Activated naive CD4-positive, alpha-beta T cell treated with anti-CD3 and anti-CD28 coated beads, Interleukin-2, amount 10 ng/mL, durations not matched to agents 7 days and 5 days (primary cell): Measurements from ENCODE around the gene RTCA.
A peak's percentile ranks its signal among the peaks of the same experiment; 100 is the strongest.
"Not testable (repeated sequence)": the region's sequence is repeated elsewhere in the genome, so short reads cannot be mapped to it uniquely, and the experiment has no call there.

Experiments used
- CTCF ChIA-PET: fragments of 350-600 bp; sonication (Branson Sonifier 250); formaldehyde crosslinking; loops from one replicate; lab custom pipeline; 2021; ENCODE audit warnings: antibody characterized with exemption; lab: Charles Lee
- DNase-seq: peaks from one replicate; pipeline ENCODE4 v3.0.0-alpha.2; 2020
- H3K27ac Mint-ChIP-seq: one replicate; pipeline ENCODE4 v1.8.0; 2021; ENCODE audit warnings: mild to moderate bottlenecking, moderate library complexity, mixed read lengths
- H3K27me3 Mint-ChIP-seq: one replicate; pipeline ENCODE4 v1.8.0; 2021; ENCODE audit warnings: mild to moderate bottlenecking, mixed read lengths
- H3K36me3 Mint-ChIP-seq: one replicate; pipeline ENCODE4 v1.8.0; 2021; ENCODE audit warnings: mixed read lengths
- H3K4me1 Mint-ChIP-seq: one replicate; pipeline ENCODE4 v1.8.0; 2021; ENCODE audit warnings: mixed read lengths
- H3K4me3 Mint-ChIP-seq: one replicate; pipeline ENCODE4 v1.8.0; 2021; ENCODE audit warnings: mild to moderate bottlenecking, moderate library complexity, mixed read lengths
- H3K9me3 Mint-ChIP-seq: one replicate; pipeline ENCODE4 v1.8.0; 2021; ENCODE audit warnings: mixed read lengths

RTCA gene

DNA sequence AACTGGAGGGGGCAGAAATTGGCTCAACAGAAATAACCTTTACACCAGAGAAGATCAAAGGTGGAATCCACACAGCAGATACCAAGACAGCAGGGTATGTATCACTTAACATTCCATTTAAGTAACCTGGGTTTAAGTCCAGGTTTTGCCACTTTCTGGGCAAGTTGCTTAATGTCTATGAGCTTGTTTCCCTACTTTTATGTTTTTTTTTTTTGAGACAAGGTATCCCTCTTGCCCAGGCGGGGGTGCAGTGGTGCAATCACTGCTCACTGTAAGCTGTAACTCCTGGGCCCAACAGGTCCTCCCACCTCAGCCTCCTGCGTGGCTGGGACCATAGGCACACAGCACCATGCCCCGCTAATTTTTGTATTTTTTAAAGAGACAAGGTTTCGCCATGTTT, 2.2 kb downstream of the RTCA start:
- Mint-ChIP-seq H3K4me3 (peak overlapping the region; percentile 100), H3K27ac (peak overlapping the region; percentile 46), H3K27me3 (peaks cover 5% of the 10 kb centered on the region), H3K9me3 (peaks cover 8% of the 10 kb centered on the region), H3K36me3 (peaks cover 46% of the 10 kb centered on the region), H3K4me1 (peaks cover 58% of the 10 kb centered on the region)
- DNase-seq, result no peak
- CTCF ChIA-PET, result interaction anchor here (1.7 kb wide), 1 partner anchor 192 kb away, joined by 3 read pairs; no protein-coding TSS in a partner anchor

DNA sequence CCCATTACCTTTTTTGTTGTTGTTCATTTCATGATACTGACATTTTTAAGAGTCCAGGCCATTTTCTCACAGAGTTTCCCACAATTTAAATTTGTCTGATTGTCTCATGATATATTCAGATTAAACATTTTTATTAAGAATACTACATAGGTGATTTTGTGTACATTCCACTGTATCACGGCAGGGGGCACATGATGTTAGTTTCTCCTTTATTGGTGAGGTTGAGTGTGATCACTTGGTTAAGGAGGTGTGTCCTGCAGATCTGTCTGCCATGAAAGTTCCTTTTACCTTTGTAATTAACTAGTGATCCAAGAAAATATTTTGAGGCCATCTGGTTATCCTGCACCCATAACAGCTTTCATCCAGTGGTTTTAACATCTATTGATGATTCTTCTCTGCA, 11.8 kb downstream of the RTCA start:
- Mint-ChIP-seq H3K27me3 (no peaks in the 10 kb centered on the region), H3K4me3 (no peak overlapping the region), H3K36me3 (peaks cover 70% of the 10 kb centered on the region), H3K9me3 (no peaks in the 10 kb centered on the region), H3K27ac (no peak overlapping the region), H3K4me1 (peaks cover 13% of the 10 kb centered on the region)
- DNase-seq, result peak; percentile 36
- CTCF ChIA-PET, result interaction anchor here (0.9 kb wide), 1 partner anchor 181 kb away, joined by 3 read pairs; no protein-coding TSS in a partner anchor

DNA sequence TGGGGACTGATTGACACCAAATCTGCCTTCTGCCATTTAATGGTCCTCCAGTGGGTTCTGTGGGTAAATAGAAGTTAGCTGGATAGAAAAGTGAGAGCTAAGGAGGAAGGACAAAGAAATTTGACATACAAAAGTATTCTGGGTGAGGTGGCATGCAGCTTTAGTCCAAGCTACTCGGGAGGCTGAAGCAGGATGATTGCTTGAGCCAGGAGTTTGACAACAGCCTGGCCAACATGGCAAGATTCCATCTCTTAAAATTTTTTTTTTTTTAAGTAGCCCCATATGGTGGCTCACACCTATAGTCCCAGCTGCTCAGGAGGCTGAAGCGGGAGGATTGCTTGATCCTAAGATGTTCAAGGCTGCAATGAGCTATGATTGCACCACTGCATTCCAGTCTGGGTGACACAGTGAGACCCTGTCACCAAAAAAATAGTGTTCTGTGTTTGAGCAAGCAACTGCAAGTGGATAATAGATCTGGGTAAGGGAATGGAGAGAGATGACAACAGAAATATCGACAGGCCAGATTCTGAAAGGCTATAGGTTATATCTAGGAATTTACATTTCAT, 13.4 kb downstream of the RTCA start:
- no peak for DNase-seq
- Mint-ChIP-seq H3K9me3 (no peaks in the 10 kb centered on the region), H3K27ac (no peak overlapping the region), H3K36me3 (peaks cover 67% of the 10 kb centered on the region), H3K4me1 (peaks cover 13% of the 10 kb centered on the region), H3K4me3 (no peak overlapping the region), H3K27me3 (no peaks in the 10 kb centered on the region)
- CTCF ChIA-PET, result no interaction called here

DNA sequence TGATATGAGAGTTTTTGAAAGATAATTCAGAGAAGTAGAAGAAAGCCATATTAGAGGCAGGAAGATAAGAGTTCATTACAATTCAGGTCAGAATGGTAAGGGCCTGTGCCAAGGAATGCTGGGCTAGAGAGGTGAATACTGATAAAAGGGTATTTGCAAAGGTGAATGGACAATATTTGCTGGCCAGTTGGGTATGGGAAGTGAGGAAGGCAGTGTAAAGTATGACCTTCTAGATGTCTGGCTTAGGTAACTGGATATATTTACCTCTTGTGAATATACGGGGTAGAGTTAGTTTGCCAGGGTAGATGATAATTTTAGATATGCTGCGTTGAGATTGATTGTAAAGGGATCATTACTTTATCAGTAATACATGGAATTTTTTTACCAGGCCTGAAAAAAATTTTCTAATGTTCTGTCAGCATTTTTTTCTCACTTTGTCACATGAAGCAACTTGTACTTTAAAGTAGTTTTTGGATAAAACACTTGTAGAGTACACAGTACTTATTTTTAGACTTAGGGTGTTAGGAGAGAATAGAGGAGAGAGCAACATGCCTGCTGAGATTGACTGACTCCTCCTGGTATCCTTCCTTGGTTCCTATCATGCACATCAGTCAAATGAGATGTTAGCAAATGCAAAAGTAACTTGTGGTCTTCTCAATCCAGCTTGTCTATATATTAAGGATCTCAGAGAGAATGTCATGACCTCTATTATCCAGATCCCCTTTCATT, 14.1 kb downstream of the RTCA start:
- CTCF ChIA-PET, result no interaction called here
- Mint-ChIP-seq H3K4me1 (peaks cover 13% of the 10 kb centered on the region), H3K36me3 (peaks cover 66% of the 10 kb centered on the region), H3K4me3 (no peak overlapping the region), H3K27ac (peak overlapping the region; percentile 56), H3K9me3 (no peaks in the 10 kb centered on the region), H3K27me3 (no peaks in the 10 kb centered on the region)
- no peak for DNase-seq

DNA sequence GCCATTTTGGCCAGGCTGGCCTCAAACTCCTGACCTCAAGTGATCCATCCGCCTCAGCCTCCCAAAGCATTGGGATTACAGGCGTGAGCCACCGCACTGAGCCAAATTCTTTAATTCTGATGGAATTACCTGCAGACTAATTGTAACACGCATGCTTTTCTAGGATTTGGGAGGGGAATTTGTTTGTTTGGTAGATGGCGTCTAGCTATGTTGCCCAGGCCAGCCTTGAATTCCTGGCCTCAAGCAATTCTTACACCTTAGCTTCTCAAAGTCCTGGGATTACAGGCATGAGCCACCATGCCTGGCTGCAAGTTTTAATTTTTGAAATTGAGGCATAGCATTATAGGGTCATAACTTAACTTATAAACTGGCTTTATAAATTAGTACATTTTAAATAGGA, 18.6 kb downstream of the RTCA start:
- no peak for DNase-seq
- no peak overlapping the region for H3K4me3 Mint-ChIP-seq
- H3K27ac Mint-ChIP-seq, result no peak overlapping the region
- no peaks in the 10 kb centered on the region for H3K27me3 Mint-ChIP-seq
- H3K36me3 Mint-ChIP-seq, result peaks cover 47% of the 10 kb centered on the region
- CTCF ChIA-PET, result interaction anchor here (1.1 kb wide), 1 partner anchor 179 kb away, joined by 3 read pairs; no protein-coding TSS in a partner anchor
- no peaks in the 10 kb centered on the region for H3K9me3 Mint-ChIP-seq
- peaks cover 9% of the 10 kb centered on the region for H3K4me1 Mint-ChIP-seq

DNA sequence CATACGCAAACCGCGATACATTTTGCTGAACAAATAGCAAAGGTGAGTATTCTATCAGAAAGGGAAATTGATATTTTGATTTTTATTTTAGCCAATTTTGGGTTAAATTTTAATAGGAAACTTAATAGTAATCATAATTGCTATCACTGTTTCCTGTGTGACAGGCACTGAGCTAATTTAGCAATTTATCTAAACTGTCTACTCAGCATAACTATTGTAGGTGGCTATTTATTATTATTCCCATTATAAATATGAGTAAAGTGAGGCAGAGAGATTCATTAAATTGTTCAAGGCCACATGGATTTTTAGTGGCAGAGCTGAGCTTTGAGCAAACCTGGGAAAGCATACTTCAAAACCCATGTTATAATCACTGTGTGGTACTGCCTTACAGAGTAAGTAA, 21.1 kb downstream of the RTCA start:
- Mint-ChIP-seq H3K9me3 (no peaks in the 10 kb centered on the region), H3K27ac (no peak overlapping the region), H3K4me3 (no peak overlapping the region), H3K36me3 (peaks cover 44% of the 10 kb centered on the region), H3K27me3 (no peaks in the 10 kb centered on the region), H3K4me1 (no peaks in the 10 kb centered on the region)
- no peak for DNase-seq
- CTCF ChIA-PET, result interaction anchor here (0.8 kb wide), 1 partner anchor 123 kb away, joined by 3 read pairs; no protein-coding TSS in a partner anchor

DNA sequence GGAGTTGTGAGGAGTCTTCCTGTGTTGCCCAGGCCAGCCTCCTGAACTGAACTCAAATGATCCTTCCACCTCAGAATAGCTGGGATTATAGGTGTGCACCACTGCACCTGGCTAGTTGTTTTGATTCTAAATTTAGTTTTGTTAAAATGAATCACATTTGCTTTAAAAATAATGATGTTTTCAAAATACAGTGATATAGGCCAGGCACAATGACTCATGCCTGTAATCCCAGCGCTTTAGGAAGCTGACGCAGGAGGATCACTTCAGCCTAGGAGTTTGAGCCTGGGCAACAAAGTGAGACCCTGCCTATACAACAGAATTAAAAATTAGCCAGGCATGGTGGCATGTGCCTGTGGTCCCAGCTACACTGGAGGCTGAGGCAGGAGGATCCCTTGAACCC, 24.3 kb downstream of the RTCA start:
- no peaks in the 10 kb centered on the region for H3K4me1 Mint-ChIP-seq
- H3K9me3 Mint-ChIP-seq, result no peaks in the 10 kb centered on the region
- CTCF ChIA-PET, result interaction anchor here (1.2 to 2.2 kb wide), 2 partner anchors 62 to 169 kb away, joined by 3 to 7 read pairs; partner anchors contain the start of gene CDC14A
- H3K27me3 Mint-ChIP-seq, result no peaks in the 10 kb centered on the region
- DNase-seq, result no peak
- no peak overlapping the region for H3K4me3 Mint-ChIP-seq
- peaks cover 45% of the 10 kb centered on the region for H3K36me3 Mint-ChIP-seq
- H3K27ac Mint-ChIP-seq, result no peak overlapping the region

DNA sequence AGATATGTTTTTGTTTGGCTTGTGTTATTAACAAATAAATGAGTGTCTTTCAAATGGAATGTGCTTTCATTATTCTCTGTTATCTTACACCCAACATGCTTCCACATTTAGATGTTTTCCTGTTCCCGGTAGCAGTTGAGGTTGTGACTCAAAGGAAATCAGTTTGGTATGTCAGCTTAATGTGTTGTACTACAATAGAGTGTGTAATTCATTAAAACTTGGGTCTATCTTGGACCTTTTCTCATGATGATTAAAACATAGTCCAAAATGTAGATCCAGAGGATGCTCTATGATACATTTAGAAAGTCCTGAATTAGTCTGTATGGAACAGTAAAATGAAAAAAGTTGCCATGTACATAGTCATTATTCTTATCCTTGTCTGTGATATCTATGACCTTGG, 26.7 kb downstream of the RTCA start:
- Mint-ChIP-seq H3K4me3 (no peak overlapping the region), H3K27ac (peak overlapping the region; percentile 20), H3K4me1 (no peaks in the 10 kb centered on the region), H3K9me3 (no peaks in the 10 kb centered on the region), H3K27me3 (no peaks in the 10 kb centered on the region), H3K36me3 (peaks cover 40% of the 10 kb centered on the region)
- DNase-seq, result no peak
- CTCF ChIA-PET, result no interaction called here

DNA sequence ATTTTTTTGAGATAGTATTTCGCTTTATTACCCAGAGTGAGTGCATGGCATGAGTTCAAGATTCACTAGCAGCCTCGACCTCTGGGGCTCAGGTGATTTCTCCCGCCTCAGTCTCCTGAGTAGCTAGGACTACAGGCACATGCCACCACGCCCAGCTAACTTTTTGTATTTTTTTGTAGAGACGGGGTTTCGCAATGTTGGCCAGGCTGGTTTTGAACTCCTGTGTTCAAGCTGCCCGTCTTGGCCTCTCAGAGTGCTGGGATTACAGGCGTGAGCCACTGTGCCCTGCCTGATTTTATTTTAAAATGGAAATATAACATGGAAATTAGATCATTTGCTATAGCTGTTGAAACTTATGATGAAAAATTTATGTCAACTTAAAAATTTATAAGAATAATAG, 30.1 kb downstream of the RTCA start:
- Mint-ChIP-seq H3K4me1 (no peaks in the 10 kb centered on the region), H3K27me3 (no peaks in the 10 kb centered on the region), H3K36me3 (peaks cover 28% of the 10 kb centered on the region), H3K9me3 (no peaks in the 10 kb centered on the region), H3K4me3 (no peak overlapping the region), H3K27ac (no peak overlapping the region)
- CTCF ChIA-PET, result interaction anchor here (0.6 kb wide), 1 partner anchor 748 kb away, joined by 3 read pairs; no protein-coding TSS in a partner anchor
- no peak for DNase-seq

DNA sequence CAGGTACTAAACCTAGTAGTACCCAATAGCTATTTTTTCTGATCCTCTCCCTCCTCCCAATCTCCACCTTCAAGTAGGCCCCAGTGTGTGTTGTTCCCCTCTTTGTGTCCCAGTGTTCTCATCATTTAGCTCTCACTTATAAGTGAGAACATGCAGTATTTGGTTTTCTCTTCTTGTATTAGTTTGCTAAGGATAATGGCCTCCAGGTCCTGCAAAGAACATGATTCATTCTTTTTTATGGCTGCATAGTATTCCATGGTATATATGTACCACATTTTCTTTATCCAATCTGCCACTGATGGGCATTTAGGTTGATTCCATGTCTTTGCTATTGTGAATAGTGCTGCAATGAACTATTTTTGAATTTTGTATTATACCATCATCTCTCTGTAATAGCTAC, 31.0 kb downstream of the RTCA start:
- H3K36me3 Mint-ChIP-seq, result peaks cover 22% of the 10 kb centered on the region
- H3K4me3 Mint-ChIP-seq, H3K9me3 Mint-ChIP-seq, H3K27ac Mint-ChIP-seq, H3K27me3 Mint-ChIP-seq, CTCF ChIA-PET, H3K4me1 Mint-ChIP-seq, DNase-seq: not testable (repeated sequence)

DNA sequence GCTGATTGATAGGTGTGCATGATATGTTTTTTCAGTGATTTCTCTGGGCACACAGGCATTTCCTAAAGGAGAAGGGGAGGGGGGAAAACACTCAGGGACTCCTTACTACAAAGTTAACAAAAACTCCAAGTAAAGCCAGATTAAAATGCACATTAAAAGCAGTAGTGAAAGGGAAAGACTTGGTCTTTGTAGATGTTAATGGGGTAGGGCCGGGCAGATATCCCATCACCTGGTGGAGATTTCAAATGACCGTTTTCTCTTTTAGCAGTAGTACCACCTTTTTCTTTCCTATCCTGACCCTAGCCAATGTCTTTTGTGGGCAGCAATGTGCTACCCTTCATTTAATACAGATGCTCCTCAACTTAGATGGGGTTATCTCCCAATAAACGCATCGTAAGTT, 32.5 kb downstream of the RTCA start:
- H3K27me3 Mint-ChIP-seq, result no peaks in the 10 kb centered on the region
- H3K27ac Mint-ChIP-seq, result no peak overlapping the region
- H3K9me3 Mint-ChIP-seq, result no peaks in the 10 kb centered on the region
- H3K36me3 Mint-ChIP-seq, result peaks cover 11% of the 10 kb centered on the region
- H3K4me1 Mint-ChIP-seq, result no peaks in the 10 kb centered on the region
- H3K4me3 Mint-ChIP-seq, result no peak overlapping the region
- no peak for DNase-seq
- CTCF ChIA-PET, result no interaction called here

DNA sequence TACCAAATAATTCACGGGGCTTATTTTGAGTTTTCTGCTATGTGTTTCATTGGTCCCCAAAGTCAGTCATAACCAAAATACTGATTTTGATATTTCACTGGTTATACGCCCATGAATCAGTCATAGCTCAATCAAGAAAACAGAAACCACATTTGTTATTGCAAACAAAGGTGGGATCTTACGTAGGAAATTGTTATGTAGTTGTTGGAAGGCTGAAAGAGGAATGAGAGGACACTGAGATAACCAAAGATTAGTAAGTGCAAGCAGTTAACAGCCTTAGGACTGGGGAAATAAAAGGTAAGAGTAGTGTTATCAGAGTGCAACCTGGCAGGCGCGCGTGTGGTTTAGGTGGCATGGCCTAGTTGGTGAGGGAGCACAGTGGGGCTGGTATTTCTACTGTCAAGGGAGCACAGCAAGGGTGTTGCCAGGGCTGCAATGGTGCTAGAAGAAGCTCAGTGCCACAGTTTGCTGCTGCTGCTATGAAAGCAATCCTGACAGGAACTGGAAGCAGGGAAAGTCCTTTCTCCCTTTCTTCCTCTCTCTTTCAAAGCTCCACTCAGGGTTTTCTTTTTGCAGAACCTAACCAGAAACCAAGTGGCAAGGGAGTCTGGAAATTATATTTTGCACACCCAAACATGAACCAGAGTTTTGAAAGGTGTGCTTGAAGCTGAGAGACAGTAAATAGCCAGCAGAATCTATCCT, 33.7 kb downstream of the RTCA start:
- Mint-ChIP-seq H3K9me3 (no peaks in the 10 kb centered on the region), H3K4me3 (no peak overlapping the region), H3K27ac (no peak overlapping the region), H3K27me3 (no peaks in the 10 kb centered on the region), H3K36me3 (peaks cover 7% of the 10 kb centered on the region), H3K4me1 (no peaks in the 10 kb centered on the region)
- DNase-seq, result no peak
- CTCF ChIA-PET, result no interaction called here

DNA sequence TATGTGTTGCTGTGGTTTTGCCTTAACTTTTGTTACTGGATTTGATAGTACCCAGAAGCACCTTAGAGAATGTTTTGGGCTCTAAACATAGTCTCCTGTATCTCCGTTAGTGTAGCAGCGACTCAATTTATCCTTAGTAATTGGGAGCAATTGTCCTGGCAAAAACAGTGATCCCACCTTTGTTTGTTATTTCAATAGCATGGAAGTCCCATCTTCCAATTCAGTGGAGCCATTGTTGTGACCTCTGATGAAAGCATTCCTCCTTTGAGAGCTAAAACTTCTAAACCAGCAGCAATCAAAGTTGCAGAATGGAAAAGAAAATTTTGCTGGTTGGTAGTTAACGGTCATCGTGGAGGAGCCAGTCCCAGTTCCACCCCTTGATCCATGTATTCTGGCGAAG, 34.7 kb downstream of the RTCA start:
- Mint-ChIP-seq H3K27ac (no peak overlapping the region), H3K4me3 (no peak overlapping the region), H3K4me1 (no peaks in the 10 kb centered on the region), H3K27me3 (no peaks in the 10 kb centered on the region), H3K36me3 (peaks cover 7% of the 10 kb centered on the region), H3K9me3 (no peaks in the 10 kb centered on the region)
- CTCF ChIA-PET, result no interaction called here
- no peak for DNase-seq

DNA sequence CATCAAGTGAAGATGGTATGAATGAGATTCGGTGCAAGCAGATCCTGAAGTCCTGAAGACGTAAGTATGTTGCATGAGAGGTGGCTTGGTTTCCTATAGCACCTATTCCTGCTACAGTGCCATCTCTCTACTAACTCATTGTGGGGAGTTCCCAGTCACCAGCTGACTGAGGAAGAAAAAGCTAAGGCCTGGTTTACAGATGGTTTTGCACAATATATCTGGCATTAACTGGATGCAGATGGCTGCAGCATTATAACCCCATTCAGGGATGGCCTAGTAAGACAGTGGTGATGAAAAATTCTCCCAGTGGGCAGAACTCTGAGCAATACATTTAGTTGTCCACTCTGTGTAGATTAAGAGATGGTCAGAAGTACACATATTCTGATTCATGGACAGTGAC, 36.7 kb downstream of the RTCA start:
- H3K4me1 Mint-ChIP-seq, result peaks cover 9% of the 10 kb centered on the region
- no peaks in the 10 kb centered on the region for H3K36me3 Mint-ChIP-seq
- no peaks in the 10 kb centered on the region for H3K27me3 Mint-ChIP-seq
- CTCF ChIA-PET, result no interaction called here
- H3K9me3 Mint-ChIP-seq, result no peaks in the 10 kb centered on the region
- no peak overlapping the region for H3K4me3 Mint-ChIP-seq
- no peak for DNase-seq
- H3K27ac Mint-ChIP-seq, result no peak overlapping the region
